Measurements from ENCODE around the gene PLA2G6.
A peak's percentile ranks its signal among the peaks of the same experiment; 100 is the strongest.
"Not testable (repeated sequence)": the region's sequence is repeated elsewhere in the genome, so short reads cannot be mapped to it uniquely, and the experiment has no call there.

The PLA2G6 gene

GRCh38 chr22:38126928-38127668, 54.5 kb downstream of the PLA2G6 start:
- no peak for DNase-seq

GRCh38 chr22:38125751-38126201, 55.9 kb downstream of the PLA2G6 start:
- no peak for DNase-seq

GRCh38 chr22:38125038-38125610, 56.5 kb downstream of the PLA2G6 start:
- DNase-seq: no peak

GRCh38 chr22:38124236-38124974, 57.2 kb downstream of the PLA2G6 start:
- DNase-seq: no peak

DNA sequence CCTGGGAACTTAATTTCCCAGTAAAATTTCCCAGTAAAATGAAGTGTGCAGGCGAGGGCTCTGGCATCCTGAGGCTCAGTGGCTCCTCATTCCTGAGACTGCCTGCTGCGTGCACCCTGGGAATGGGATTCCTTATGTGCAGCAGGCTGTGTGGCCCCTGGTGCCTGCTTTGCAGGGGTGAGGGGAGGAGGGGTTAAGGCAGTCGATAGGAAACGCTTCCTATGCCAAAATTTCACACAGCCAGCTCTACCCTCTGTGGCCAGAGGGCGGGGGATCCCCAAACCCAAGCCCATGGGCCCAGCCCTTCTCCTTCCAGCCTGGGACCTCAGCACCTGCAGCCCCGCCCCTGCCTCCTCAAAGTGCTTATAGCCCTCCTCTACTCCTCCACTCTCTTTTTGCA, 59.0 kb downstream of the PLA2G6 start:
- DNase-seq: no peak

- DNase-seq: no peak
Measured at GRCh38 chr22:38120359-38121110, 61.1 kb downstream of the PLA2G6 start.

DNA sequence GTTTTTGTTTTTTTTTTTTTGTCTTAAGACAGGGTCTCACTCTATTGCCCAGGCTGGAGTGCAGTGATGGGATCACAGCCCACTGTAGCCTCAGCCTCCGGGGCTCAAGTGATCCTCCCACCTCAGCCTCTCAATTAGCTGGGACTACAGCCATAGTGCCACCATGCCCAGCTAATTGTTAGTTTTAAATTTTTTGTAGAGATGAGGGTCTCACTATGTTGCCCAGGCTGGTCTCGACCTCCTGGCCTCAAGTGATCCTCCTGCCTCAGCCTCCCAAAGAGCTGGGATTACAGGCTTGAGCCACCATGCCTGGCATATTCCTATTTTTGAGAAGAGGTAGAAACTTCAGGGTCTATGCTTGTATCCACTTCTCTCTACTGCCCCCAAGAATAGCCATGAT, 62.9 kb downstream of the PLA2G6 start:
- not testable (repeated sequence) for DNase-seq

GRCh38 chr22:38118182-38118581, 63.4 kb downstream of the PLA2G6 start:
- DNase-seq: no peak

DNA sequence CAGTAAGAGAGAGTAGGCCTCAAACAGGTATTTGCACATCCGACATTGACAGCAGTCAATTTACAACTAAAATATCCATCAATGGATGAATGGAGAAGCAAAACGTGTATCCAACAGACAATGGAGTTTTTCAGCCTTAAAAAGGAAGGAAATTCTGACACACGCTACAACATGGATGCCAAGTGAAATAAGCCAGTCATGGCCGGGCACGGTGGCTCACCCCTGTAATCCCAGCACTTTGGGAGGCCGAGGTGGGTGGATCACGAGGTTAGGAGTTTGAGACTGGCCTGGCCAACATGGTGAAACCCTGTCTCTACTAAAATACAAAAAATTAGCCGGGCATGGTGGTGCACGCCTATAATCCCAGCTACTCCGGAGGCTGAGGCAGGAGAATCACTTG, 64.1 kb downstream of the PLA2G6 start:
- not testable (repeated sequence) for DNase-seq

DNA sequence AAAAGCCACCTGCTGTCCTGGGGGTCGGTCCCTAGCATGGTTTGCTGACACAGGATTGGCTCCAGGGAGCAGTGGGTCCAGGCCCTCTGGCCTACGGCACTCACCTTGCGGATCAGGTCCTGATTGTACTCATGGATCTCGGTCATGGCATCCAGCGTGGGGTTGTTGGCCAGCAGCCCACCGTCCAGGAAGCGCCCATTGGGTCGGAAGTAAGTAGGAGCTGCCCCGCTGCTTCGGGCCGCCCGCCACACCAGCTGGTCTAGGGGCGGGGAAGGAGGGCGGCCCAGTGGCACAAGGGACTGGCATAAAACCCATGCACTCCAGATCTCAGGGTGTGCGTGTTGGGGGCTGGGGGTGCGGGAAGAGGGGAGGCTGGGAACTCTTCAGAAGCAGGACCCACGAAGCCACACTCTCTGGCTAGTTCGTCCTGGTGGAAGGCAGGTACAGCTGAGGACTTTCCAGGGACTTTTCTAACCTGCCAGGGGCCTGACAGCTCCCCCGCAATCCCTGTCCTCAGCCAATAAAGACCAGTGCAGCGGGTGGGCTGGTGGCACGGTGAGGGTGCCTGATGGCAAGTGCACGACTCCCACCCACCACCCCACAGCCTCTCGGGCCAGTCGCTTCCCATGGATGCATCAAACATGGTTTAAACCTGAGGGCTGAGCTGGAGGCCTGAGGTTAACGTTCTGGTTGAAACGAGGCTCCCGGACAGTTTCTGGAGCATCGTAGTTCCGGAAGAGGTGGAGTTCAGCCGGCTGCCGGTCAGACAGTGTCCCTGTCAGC, 66.0 kb downstream of the PLA2G6 start:
- no peak for DNase-seq

DNA sequence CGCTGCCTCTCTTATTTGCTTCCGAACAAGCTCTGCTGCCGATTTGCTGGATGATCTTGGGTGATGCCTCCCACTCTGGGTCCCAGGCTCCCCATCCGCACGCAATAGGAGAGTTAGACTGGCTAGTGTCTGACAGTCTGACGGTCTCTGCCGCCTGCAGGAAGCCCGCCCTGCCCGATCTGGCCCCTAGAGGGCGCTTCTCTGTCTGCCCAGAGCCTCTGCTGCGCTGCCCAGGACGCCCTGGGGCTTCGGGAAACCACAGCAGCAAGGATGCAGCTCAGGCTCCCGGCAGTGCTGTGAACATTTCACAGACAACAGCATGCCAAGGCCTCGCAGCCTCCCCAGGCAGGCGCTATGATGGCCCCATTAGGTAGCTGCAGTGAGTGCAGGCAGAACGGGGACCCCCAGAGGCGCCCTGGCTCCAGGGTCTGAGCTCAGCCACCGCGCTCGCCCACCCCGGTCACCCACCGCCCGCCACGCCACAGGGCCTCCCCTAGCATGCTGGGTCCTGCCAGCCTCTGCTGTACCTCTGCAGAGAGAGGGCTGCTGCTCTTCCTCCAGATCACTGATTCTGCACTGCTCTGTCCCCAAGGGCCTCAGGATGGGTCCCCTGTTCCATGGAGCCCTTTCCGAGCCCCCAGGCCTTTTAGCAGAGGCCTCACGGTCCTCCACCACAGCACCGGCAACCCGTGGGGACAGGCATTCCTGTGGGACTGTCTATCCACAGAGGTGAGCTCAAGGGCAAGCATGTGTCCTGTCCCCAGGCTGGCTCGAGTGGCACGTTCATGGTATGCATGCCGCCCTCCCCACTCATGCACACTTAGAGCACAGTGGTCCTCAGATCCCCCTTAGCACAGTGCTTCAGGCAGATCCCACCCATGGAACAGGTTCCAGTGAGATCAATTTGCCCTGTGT, 66.9 kb downstream of the PLA2G6 start:
- DNase-seq: peak; percentile 57

DNA sequence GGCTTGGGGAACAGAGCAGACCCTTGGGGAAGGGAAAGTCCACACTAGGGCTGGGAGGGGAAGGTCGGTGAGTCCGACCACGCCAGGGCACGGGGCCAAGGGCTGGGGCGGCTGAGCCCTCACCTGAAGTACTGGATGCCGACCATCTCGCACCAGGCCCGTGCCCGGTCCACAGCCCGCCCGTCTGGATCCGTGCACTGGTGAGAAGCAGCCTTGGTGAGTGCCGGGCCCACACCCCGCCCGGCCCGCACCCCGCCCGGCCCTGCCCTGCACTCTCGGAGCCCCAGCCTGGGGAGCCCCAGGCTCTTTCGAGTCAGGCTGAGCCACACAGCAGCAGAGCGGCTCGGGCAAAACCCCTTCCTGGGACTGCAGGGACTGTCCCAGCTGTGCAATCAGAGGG, 69.2 kb downstream of the PLA2G6 start:
- DNase-seq: no peak

DNA sequence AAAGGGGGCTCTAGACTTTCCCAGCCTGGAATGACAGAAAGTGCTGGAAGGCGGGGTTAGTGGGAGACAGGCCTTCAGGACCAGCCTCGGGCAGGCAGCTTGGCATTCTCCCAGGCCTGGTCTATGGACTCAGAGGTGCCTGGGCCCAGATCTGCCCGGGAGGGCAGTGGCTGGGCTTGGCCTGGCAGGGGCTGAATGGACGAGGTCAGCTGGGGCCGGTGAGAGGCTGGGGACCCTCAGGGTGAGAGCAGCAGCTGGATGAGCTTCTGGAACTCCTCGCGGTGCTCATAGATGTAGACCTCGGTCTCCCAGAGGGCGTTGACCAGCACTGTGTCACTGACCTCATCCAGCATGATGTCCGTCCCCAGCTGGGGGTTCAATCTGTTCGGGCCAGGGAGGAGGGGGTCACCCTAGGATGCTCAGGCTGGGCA, 69.7 kb downstream of the PLA2G6 start:
- no peak for DNase-seq

GRCh38 chr22:38110863-38111852, 70.5 kb downstream of the PLA2G6 start:
- DNase-seq: no peak

DNA sequence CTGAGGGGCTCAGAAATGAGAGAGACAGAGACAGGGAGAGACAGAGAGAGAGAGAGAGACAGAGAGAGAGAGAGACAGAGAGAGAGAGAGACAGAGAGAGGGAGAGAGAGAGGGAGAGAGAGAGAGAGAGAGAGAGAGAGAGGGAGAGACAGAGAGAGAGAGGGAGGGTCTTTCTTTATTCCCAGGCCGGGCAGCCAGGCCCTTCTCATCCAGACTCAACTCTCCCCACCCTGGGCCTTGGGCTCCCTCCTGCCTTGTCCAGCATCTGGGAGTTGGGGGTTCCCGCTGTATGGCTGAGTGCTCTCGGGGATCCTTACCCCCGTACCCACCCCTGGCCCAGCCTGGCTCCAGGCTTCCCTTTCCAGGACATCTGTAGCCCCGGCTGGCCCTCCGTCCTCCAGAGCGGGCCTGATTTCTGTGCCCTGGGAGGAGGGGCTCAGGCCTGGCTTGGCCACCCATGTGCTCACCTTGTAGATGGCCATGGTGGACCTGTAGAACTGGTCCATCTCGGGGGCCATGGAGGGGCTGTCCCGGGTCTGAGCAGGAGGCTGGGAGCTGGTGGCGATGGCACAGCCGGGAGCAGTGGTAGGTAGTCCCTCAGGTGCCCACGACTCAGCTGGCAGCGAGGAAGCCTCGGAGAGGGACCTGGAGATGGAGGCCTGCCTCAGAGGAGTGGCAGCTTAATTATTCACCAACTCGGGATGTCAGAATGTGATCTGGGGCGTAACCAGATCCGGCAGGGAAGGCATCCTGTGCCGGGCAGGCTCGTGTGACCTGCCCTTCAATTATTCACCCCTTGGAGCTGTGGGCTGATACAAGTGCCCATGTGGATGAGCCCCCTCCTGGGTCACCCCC, 71.4 kb downstream of the PLA2G6 start, which contains the start of gene BAIAP2L2:
Gene BAIAP2L2 (minus strand): TSS at position 677 of the 855 bp plus-strand sequence. CDS start 159 bp downstream, at position 518.
- no peak for DNase-seq

- DNase-seq: no peak
Measured at GRCh38 chr22:38109371-38110001, 72.1 kb downstream of the PLA2G6 start.

GRCh38 chr22:38108561-38109319, 72.9 kb downstream of the PLA2G6 start:
- DNase-seq: no peak
